ENCODE data around the gene UTRN.

UTRN gene

DNA sequence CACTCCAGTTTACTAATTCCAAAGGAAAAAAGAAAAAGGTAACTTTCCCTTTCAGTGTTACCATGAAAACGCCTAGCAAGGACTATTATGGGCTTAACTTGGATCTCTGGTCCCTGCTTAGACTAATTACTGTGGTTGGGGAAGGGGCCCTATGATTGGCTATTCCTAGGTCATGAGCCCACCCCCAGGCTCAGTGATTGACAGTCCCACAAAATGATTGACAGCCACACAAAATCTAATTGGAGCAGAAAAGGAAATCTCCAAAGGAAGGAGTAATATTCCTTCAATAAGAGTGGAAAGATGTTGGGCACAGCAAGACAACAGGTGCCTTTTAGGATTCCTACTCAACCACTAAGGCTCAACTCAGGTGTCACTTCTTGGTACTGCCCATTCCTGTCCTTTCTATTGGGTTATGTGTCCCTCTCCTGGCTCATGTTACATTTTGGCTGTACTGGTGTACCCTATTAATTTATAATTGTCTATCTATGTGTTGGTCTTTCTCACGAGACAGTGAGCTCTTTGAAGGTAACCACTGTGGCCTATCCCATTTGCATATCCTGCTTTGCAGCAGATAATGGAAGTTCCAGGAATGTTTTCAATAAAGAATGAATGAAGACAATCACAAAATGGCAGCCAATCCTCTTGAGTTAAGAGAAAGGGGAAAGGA lies 5.5 kb upstream of the UTRN start:
- Histone ChIP-seq H3K9me3 (no peaks in the 10 kb centered on the region), H3K36me3 (no peaks in the 10 kb centered on the region), H3K27ac (no peak overlapping the region), H3K4me3 (no peak overlapping the region), H3K4me2 (no peak overlapping the region), H4K20me1 (peaks cover 9% of the 10 kb centered on the region), H3K9ac (no peak overlapping the region), H3K4me1 (peaks cover 9% of the 10 kb centered on the region; the same call in 1 of the 2 replicates), H3K27me3 (peaks cover 24% of the 10 kb centered on the region)
- TF ChIP-seq Cebpa-rat (IDR thresholded peaks at IDR 0.05) = no peak

GRCh38 chr6:144283646-144284477 lies 1.3 kb upstream of the UTRN start:
- Histone ChIP-seq H3K4me3 (peak overlapping the region; percentile 76), H3K27me3 (peaks cover 65% of the 10 kb centered on the region), H3K4me1 (peaks cover 31% of the 10 kb centered on the region), H3K27ac (no peak overlapping the region), H4K20me1 (peaks cover 43% of the 10 kb centered on the region), H3K9ac (no peak overlapping the region), H3K4me2 (peak overlapping the region; percentile 99; the same call in 1 of the 2 replicates), H3K9me3 (no peaks in the 10 kb centered on the region), H3K36me3 (no peaks in the 10 kb centered on the region)
- TF ChIP-seq Cebpa-rat (IDR thresholded peaks at IDR 0.05) = no peak

DNA sequence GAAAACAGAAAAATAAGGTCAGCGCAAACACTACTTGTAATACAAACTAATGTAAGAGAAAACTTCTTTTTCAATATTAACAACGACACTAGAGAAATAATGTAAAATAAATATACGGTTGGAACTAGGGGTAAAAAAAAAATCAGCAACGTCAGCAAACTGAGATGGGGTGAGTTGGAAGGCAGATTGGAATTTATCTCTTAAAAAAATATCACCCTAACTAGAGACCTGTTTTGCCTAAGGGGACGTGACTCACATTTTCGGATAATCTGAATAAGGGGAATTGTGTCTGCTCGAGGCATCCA lies 705 bp upstream of the UTRN start:
- H3K4me1 ChIP-seq = peaks cover 31% of the 10 kb centered on the region
- no peaks in the 10 kb centered on the region for H3K36me3 ChIP-seq
- H3K27ac ChIP-seq = no peak overlapping the region
- H3K4me3 ChIP-seq = peak overlapping the region; percentile 76
- H3K9me3 ChIP-seq = no peaks in the 10 kb centered on the region
- H3K9ac ChIP-seq = no peak overlapping the region; the same call in 1 of the 2 replicates
- H3K27me3 ChIP-seq = peaks cover 66% of the 10 kb centered on the region
- H4K20me1 ChIP-seq = peaks cover 43% of the 10 kb centered on the region
- TF ChIP-seq Cebpa-rat (IDR thresholded peaks at IDR 0.05) = no peak
- peak overlapping the region; percentile 99 for H3K4me2 ChIP-seq

- H3K4me3 ChIP-seq = peak overlapping the region; percentile 76
- peaks cover 66% of the 10 kb centered on the region for H3K27me3 ChIP-seq
- H3K4me1 ChIP-seq = peaks cover 31% of the 10 kb centered on the region
- H4K20me1 ChIP-seq = peaks cover 43% of the 10 kb centered on the region
- peak overlapping the region; percentile 99 for H3K4me2 ChIP-seq
- 0 out of 2 replicates have a peak, but pooled peaks have one; percentile 12 for TF ChIP-seq Cebpa-rat (IDR thresholded peaks at IDR 0.05)
- no peak overlapping the region for H3K9ac ChIP-seq
- H3K9me3 ChIP-seq = no peaks in the 10 kb centered on the region
- no peak overlapping the region for H3K27ac ChIP-seq
- H3K36me3 ChIP-seq = no peaks in the 10 kb centered on the region
Observed at GRCh38 chr6:144285548-144285797, 338 bp downstream of the UTRN start.

GRCh38 chr6:144285798-144286502 lies 815 bp downstream of the UTRN start:
- peak overlapping the region; percentile 99 for H3K4me2 ChIP-seq

GRCh38 chr6:144286503-144287393 lies 1.6 kb downstream of the UTRN start:
- Histone ChIP-seq H3K27me3 (peaks cover 66% of the 10 kb centered on the region), H3K27ac (no peak overlapping the region), H3K9me3 (no peaks in the 10 kb centered on the region), H3K4me3 (peak overlapping the region; percentile 76), H3K4me2 (peak overlapping the region; percentile 99), H4K20me1 (peaks cover 43% of the 10 kb centered on the region), H3K9ac (no peak overlapping the region), H3K36me3 (no peaks in the 10 kb centered on the region), H3K4me1 (peaks cover 31% of the 10 kb centered on the region)
- TF ChIP-seq Cebpa-rat (IDR thresholded peaks at IDR 0.05) = no peak

More at GRCh38 chr6:144285798-144286502, 815 bp downstream of the UTRN start:
- peak overlapping the region; percentile 76 for H3K4me3 ChIP-seq
- peaks cover 66% of the 10 kb centered on the region for H3K27me3 ChIP-seq
- peaks cover 31% of the 10 kb centered on the region for H3K4me1 ChIP-seq
- no peak overlapping the region for H3K9ac ChIP-seq
- peaks cover 43% of the 10 kb centered on the region for H4K20me1 ChIP-seq
- no peak overlapping the region for H3K27ac ChIP-seq
- H3K9me3 ChIP-seq = no peaks in the 10 kb centered on the region
- no peak for TF ChIP-seq Cebpa-rat (IDR thresholded peaks at IDR 0.05)
- H3K36me3 ChIP-seq = no peaks in the 10 kb centered on the region

DNA sequence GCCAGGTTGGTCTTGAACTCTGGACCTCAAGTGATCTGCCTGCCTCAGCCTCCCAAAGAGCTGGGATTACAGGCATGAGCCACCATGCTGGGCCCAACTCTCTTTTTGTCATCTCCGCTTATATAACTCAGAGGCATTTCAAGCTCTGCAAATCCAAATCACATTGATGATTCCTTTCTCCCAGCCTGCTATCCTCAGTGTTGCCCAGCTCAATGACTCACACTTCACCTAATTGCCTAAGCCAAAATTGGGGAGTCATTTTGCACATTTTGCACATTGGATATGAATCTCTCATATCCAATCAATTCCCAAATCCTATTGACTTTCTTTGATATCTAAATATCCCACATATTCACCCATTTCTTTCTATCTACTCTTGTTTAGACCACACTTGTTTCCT lies 3.9 kb downstream of the UTRN start:
- Histone ChIP-seq H3K4me2 (no peak overlapping the region), H3K4me3 (no peak overlapping the region), H4K20me1 (peaks cover 40% of the 10 kb centered on the region), H3K27me3 (peaks cover 48% of the 10 kb centered on the region), H3K4me1 (peaks cover 29% of the 10 kb centered on the region), H3K27ac (no peak overlapping the region), H3K9ac (no peak overlapping the region), H3K36me3 (no peaks in the 10 kb centered on the region), H3K9me3 (no peaks in the 10 kb centered on the region)
- TF ChIP-seq Cebpa-rat (IDR thresholded peaks at IDR 0.05) = no peak

GRCh38 chr6:144292372-144292771 lies 7.2 kb downstream of the UTRN start:
- TF ChIP-seq Cebpa-rat (IDR thresholded peaks at IDR 0.05) = no peak
- Histone ChIP-seq H3K4me3 (no peak overlapping the region), H3K27ac (no peak overlapping the region), H3K27me3 (peaks cover 15% of the 10 kb centered on the region), H3K4me1 (no peaks in the 10 kb centered on the region), H4K20me1 (peaks cover 8% of the 10 kb centered on the region; the same call in 1 of the 2 replicates), H3K9me3 (no peaks in the 10 kb centered on the region), H3K9ac (no peak overlapping the region), H3K36me3 (no peaks in the 10 kb centered on the region), H3K4me2 (no peak overlapping the region)

- Histone ChIP-seq H3K9me3 (no peaks in the 10 kb centered on the region), H3K36me3 (no peaks in the 10 kb centered on the region), H3K9ac (no peak overlapping the region), H3K4me2 (no peak overlapping the region), H3K27ac (no peak overlapping the region), H4K20me1 (no peaks in the 10 kb centered on the region), H3K4me1 (no peaks in the 10 kb centered on the region), H3K27me3 (no peaks in the 10 kb centered on the region), H3K4me3 (no peak overlapping the region)
- TF ChIP-seq Cebpa-rat (IDR thresholded peaks at IDR 0.05) = no peak
Observed at GRCh38 chr6:144294016-144294415, 8.9 kb downstream of the UTRN start.
